Gastrocnemius medialis (tissue), 4 donors: ENCODE results near the gene CIPC. TPM values are rescaled to one million over a fixed set of nuclear protein-coding genes. Genes with fewer than 3 reads are reported as not detected.

Source experiments
- ATAC-seq, 2 donors: fragments of 150-250 bp; one replicate each; pipeline ENCODE4 v1.9.1; 2016
- DNase-seq, 2 donors: peaks; one replicate each; pipeline ENCODE4 v3.0.0-alpha.2; 2019
- H3K27ac ChIP-seq, 4 donors: fragments of 200-600 bp; sonication (generic); 1 replicate in 1 of 4; 2 replicates in 3 of 4; pipeline ENCODE4 v1.5.1; 2016 to 2018; ENCODE audit warnings: mild to moderate bottlenecking in 2 of 4, moderate library complexity in 1 of 4
- H3K27me3 ChIP-seq, 3 donors: fragments of 200-600 bp; sonication (generic) in 2 of 3; 1 replicate in 1 of 3; 2 replicates in 2 of 3; pipeline versions ENCODE4 v1.5.1 to v1.6.0; 2016 to 2019; ENCODE audit warnings: mild to moderate bottlenecking in 1 of 3, moderate library complexity in 1 of 3
- H3K36me3 ChIP-seq, 2 donors: fragments of 200-600 bp; sonication (generic) in 1 of 2; one replicate each; pipeline ENCODE4 v1.5.1; 2017 to 2018
- H3K4me1 ChIP-seq, 2 donors: fragments of 200-600 bp; sonication (generic) in 1 of 2; one replicate each; pipeline ENCODE4 v1.5.1; 2016 to 2017; ENCODE audit warnings: mild to moderate bottlenecking in 2 of 2
- H3K4me3 ChIP-seq, 4 donors: fragments of 200-600 bp; sonication (generic) in 3 of 4; 1 replicate in 1 of 4; 2 replicates in 3 of 4; pipeline ENCODE4 v1.5.1; 2016 to 2019; ENCODE audit warnings: mild to moderate bottlenecking in 2 of 4
- H3K9me3 ChIP-seq, 3 donors: fragments of 200-600 bp; sonication (generic) in 2 of 3; 1 replicate in 1 of 3; 2 replicates in 2 of 3; pipeline ENCODE4 v1.5.1; 2016 to 2019
- POLR2A ChIP-seq, 2 donors: fragments of 450-650 bp; IDR thresholded peaks; one replicate each; pipeline ENCODE4 v1.6.1; 2017; ENCODE audit warnings: antibody characterized with exemption in 2 of 2, mild to moderate bottlenecking in 2 of 2, moderate library complexity in 2 of 2
- in situ Hi-C, 4 donors: fragments of 200-750 bp; cut with MboI; loops; one replicate each; pipeline versions ENCODE4 v1.15.0 to v1.8.0; 2017; ENCODE audit warnings: low sequenced_read_pairs in 4 of 4
- intact Hi-C: fragments of 100-400 bp; cut with DNase I; formaldehyde crosslinking; loops from one replicate; pipeline ENCODE4 v1.15.1; 2023; ENCODE audit warnings: low total_unique reads
- total RNA-seq, 4 donors: library from RNA; depleted of rRNA; stranded (reverse); fragments of >200 nt; gene quantifications; one replicate each; pipeline versions ENCODE4 v1.1.0 to v1.2.3, GENCODE V29; 2016
- TF ChIP-seq, protein P1 (sequence below), 5 experiments: fragments of 450-650 bp in 3 of 5; fragments of 200-600 bp in 2 of 5; sonication (generic) in 2 of 5; IDR thresholded peaks in 4 of 5; conservative IDR thresholded peaks in 1 of 5; 1 replicate in 4 of 5; 2 replicates in 1 of 5; pipeline ENCODE4 v1.5.1; 2016 to 2019; ENCODE audit warnings: antibody characterized with exemption in 5 of 5, mild to moderate bottlenecking in 3 of 5, moderate library complexity in 3 of 5

CIPC gene
- total RNA-seq, 4 donors from 2014 or later, result 114 to 178 (median 120) TPM

DNA sequence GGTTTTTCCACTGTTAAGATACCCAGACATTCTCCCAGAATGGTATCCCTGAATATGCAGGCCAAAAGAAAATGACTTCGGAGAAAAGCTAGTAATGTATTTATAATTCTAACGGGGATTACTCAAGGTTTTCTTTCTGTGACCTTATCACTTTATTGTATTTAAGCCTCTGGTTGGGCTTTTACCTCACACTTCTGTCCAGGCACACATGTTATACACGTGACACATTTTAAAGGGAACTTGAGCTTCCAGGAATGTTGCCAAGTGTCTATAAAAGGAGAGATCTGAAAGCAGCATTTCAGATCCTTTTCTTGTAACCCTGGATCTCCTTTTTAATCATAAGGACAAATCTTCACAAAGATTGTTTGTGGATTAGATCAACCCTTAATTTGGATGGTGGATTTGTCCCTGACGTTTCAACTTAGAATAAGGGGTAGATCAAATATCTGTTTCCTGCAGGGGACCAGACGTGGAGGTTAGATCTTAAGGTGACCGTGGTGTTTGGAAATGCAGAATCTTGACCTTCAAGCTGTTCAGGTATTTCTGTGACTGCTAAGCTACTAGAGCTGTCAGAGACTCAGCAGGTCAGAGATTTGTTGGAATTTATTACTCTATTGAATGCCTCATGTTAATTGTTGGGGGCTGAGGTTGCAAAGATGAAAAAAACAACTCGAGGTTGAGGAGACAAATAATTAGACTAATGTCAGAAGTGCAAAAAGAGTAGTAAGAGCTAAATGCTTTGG is 1.5 kb downstream of the CIPC start:
- Histone ChIP-seq H3K4me1 (peaks cover 65 to 72% of the 10 kb centered on the region in 2 donors), H3K9me3 (no peaks in the 10 kb centered on the region), H3K27ac (peak overlapping the region; percentile 93 to 99 (median 98)), H3K36me3 (no peaks in the 10 kb centered on the region), H3K4me3 (peak overlapping the region; percentile 71 to 90 (median 85)), H3K27me3 (no peaks in the 10 kb centered on the region)
- in situ Hi-C loops (loop anchor here in 3 of 4 donors (10.0 to 25.0 kb wide), 3 partner anchors 215 to 387 kb away; partner anchors contain the start of genes AHSA1 (in 1 of the 3) and VIPAS39 (in 1 of the 3)), intact Hi-C loops (loop anchor here (5.0 kb wide), 1 partner anchor 57 kb away; no protein-coding TSS in a partner anchor)
- ATAC-seq, result peak; percentile 15 to 35
- no peak for DNase-seq
- TF ChIP-seq, protein P1, sequence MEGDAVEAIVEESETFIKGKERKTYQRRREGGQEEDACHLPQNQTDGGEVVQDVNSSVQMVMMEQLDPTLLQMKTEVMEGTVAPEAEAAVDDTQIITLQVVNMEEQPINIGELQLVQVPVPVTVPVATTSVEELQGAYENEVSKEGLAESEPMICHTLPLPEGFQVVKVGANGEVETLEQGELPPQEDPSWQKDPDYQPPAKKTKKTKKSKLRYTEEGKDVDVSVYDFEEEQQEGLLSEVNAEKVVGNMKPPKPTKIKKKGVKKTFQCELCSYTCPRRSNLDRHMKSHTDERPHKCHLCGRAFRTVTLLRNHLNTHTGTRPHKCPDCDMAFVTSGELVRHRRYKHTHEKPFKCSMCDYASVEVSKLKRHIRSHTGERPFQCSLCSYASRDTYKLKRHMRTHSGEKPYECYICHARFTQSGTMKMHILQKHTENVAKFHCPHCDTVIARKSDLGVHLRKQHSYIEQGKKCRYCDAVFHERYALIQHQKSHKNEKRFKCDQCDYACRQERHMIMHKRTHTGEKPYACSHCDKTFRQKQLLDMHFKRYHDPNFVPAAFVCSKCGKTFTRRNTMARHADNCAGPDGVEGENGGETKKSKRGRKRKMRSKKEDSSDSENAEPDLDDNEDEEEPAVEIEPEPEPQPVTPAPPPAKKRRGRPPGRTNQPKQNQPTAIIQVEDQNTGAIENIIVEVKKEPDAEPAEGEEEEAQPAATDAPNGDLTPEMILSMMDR (IDR thresholded peaks at IDR 0.05 in 4 of 5, conservative IDR thresholded peaks at IDR 0.05 in 1 of 5), result peak in 1 of 5 experiments; percentile 16
- TF ChIP-seq POLR2A (IDR thresholded peaks at IDR 0.05), result no peak

DNA sequence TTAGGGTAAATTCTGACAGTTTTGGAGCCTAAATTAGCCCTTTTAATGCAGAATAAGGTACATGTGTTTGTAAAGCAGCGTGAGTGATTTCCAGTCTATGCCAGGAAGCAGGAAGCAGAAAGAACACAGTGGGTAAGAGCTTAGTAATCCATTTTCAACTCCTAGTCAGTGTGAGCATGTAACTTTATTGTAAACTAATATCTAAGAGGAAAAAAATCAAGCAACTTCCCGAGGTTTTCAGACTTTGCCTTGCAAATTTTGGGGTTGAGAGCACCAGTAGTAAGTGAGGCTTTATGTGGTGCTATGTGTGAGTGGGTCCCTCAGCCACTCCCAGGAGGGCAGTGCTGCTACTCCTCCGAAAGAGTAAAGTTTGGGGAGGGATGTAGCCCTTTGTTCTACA is 2.9 kb downstream of the CIPC start:
- no peak for TF ChIP-seq POLR2A (IDR thresholded peaks at IDR 0.05)
- TF ChIP-seq, protein P1 (IDR thresholded peaks at IDR 0.05 in 4 of 5, conservative IDR thresholded peaks at IDR 0.05 in 1 of 5), result no peak
- Histone ChIP-seq H3K27ac (peak overlapping the region; percentile 93 to 99 (median 98)), H3K4me3 (no peak overlapping the region), H3K4me1 (peaks cover 75 to 81% of the 10 kb centered on the region in 2 donors), H3K9me3 (no peaks in the 10 kb centered on the region), H3K36me3 (peaks cover 0 to under 1% of the 10 kb centered on the region in 2 donors), H3K27me3 (no peaks in the 10 kb centered on the region)
- DNase-seq (no peak), ATAC-seq (no peak)
- intact Hi-C loops, result no loop called here
- in situ Hi-C loops, result loop anchor here in 3 of 4 donors (10.0 to 25.0 kb wide), 2 partner anchors 214 to 361 kb away; partner anchors contain the start of genes AHSA1 (in 1 of the 3) and VIPAS39 (in 1 of the 3)

DNA sequence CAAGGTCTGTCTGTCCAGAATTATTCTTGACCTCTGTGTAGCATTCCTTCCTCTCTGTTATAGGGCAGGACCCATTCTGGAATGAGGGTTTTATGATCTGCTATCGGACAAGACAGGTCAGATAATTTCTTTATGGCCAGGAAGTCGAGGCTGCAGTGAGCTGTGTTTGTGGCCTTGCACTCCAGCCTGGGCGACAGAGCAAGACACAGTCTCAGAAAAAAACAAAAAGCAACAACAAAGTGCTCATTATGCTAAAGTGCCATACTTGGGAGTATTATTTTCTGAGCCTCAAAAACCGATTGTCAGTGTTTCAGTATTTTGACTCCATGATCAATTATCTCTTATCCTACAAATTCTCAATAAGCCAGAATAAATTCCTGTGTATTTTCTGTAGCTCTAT is 4.1 kb downstream of the CIPC start:
- Histone ChIP-seq H3K27ac (peak overlapping the region; percentile 93 to 99 (median 98)), H3K4me3 (no peak overlapping the region), H3K4me1 (peaks cover 75 to 81% of the 10 kb centered on the region in 2 donors), H3K27me3 (no peaks in the 10 kb centered on the region), H3K36me3 (peaks cover 0 to 4% of the 10 kb centered on the region in 2 donors), H3K9me3 (no peaks in the 10 kb centered on the region)
- TF ChIP-seq POLR2A (IDR thresholded peaks at IDR 0.05), result no peak
- TF ChIP-seq, protein P1 (IDR thresholded peaks at IDR 0.05 in 4 of 5, conservative IDR thresholded peaks at IDR 0.05 in 1 of 5), result no peak
- ATAC-seq, result no peak
- intact Hi-C loops (no loop called here), in situ Hi-C loops (loop anchor here in 3 of 4 donors (10.0 to 25.0 kb wide), 2 partner anchors 213 to 360 kb away; partner anchors contain the start of genes AHSA1 (in 1 of the 3) and VIPAS39 (in 1 of the 3))
- no peak for DNase-seq

DNA sequence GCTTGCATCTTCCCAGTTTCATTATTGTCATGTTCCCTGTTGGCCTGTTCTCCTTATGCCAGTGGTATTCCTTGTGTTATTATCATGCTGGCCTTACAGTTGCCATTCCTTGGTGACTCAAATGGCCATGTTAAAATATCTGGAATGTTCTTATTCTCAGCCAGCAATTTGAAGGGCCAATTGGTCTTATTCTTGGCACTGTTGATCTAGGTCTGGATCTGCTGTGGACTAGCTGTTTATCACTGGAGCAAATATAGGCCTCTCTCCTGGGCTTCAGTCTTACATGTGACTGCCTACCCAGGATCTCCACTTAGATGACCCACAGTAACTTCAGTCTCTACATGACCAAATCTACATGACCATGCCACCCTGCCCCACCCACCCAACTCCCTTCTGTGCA is 5.4 kb downstream of the CIPC start:
- Histone ChIP-seq H3K4me1 (peaks cover 88 to 94% of the 10 kb centered on the region in 2 donors), H3K9me3 (no peaks in the 10 kb centered on the region), H3K36me3 (peaks cover 0 to 14% of the 10 kb centered on the region in 2 donors), H3K27ac (peak overlapping the region; percentile 93 to 99 (median 98)), H3K27me3 (no peaks in the 10 kb centered on the region), H3K4me3 (no peak overlapping the region)
- in situ Hi-C loops (loop anchor here in 3 of 4 donors (10.0 to 25.0 kb wide), 2 partner anchors 211 to 359 kb away; partner anchors contain the start of genes AHSA1 (in 1 of the 3) and VIPAS39 (in 1 of the 3)), intact Hi-C loops (no loop called here)
- ATAC-seq (peak; percentile 16 to 72), DNase-seq (peak in 1 of 2 donors; percentile 63)
- TF ChIP-seq, protein P1 (IDR thresholded peaks at IDR 0.05 in 4 of 5, conservative IDR thresholded peaks at IDR 0.05 in 1 of 5), result no peak
- peak in 1 of 2 donors; percentile 12 for TF ChIP-seq POLR2A (IDR thresholded peaks at IDR 0.05)
